Panc1 (cell line): ENCODE data around the gene SMAD3. TPM values are rescaled to one million over a fixed set of nuclear protein-coding genes. Genes with fewer than 3 reads are reported as not detected.

Source experiments
- ATAC-seq: fragments of 200-7000 bp; cut with Tn5 transposase; 2 replicates; pipeline ENCODE4 v1.9.1; 2020; ENCODE audit warnings: mild to moderate bottlenecking, moderate library complexity
- BruUV-seq: library from RNA; stranded (reverse); fragments of 400-500 nt; replicated peaks from 2 replicates; lab custom pipeline; 2021; lab: Mats Ljungman, UMichigan
- CTCF ChIA-PET: fragments of 300-600 bp; sonication (Branson Sonifier 250); formaldehyde crosslinking; loops from one replicate; lab custom pipeline; 2022; ENCODE audit warnings: antibody characterized with exemption; lab: Charles Lee
- POLR2A ChIA-PET: fragments of 300-600 bp; sonication (Branson Sonifier 250); formaldehyde crosslinking; loops from one replicate; lab custom pipeline; 2022; ENCODE audit warnings: antibody characterized with exemption; lab: Charles Lee
- DNase-seq: peaks from one replicate; pipeline ENCODE4 v3.0.0-alpha.2; 2010; ENCODE audit warnings: low read depth, low spot score
- H3K27ac ChIP-seq: 2 replicates; pipeline ENCODE4 v1.5.1; 2011; ENCODE audit warnings: mild to moderate bottlenecking, low read length, inconsistent platforms
- H3K27me3 ChIP-seq: fragments of 200-500 bp; sonication (Bioruptor generic); 2 replicates; pipeline ENCODE4 v1.6.0; 2014; ENCODE audit warnings: low read length, inconsistent platforms; ENCODE audit not compliant: control insufficient read depth, insufficient read depth
- H3K36me3 ChIP-seq: fragments of 200-500 bp; sonication (Bioruptor generic); 2 replicates; pipeline ENCODE4 v1.5.1; 2014; ENCODE audit warnings: inconsistent platforms, mild to moderate bottlenecking, low read length, moderate library complexity; ENCODE audit not compliant: control insufficient read depth, insufficient read depth
- H3K4me1 ChIP-seq: 2 replicates; pipeline ENCODE4 v1.5.1; 2011; ENCODE audit warnings: inconsistent platforms, mild to moderate bottlenecking, low read length, moderate library complexity; ENCODE audit not compliant: control insufficient read depth, insufficient read depth
- H3K4me3 ChIP-seq, 2 experiments: 2 replicates each; pipeline ENCODE4 v1.5.1; 2011 to 2012; ENCODE audit warnings: low read depth in 2 of 2, low read length in 2 of 2, mild to moderate bottlenecking in 2 of 2, inconsistent platforms in 1 of 2, moderate library complexity in 1 of 2
- H3K9me3 ChIP-seq: fragments of 200-500 bp; sonication (Bioruptor generic); 2 replicates; pipeline ENCODE4 v1.5.1; 2014; ENCODE audit warnings: low read depth, mild to moderate bottlenecking, inconsistent platforms, low read length, moderate library complexity; ENCODE audit not compliant: control insufficient read depth, insufficient read depth
- POLR2AphosphoS5 ChIP-seq: IDR thresholded peaks from 2 replicates; pipeline ENCODE4 v1.6.1; 2012; ENCODE audit warnings: mild to moderate bottlenecking, low read depth, low read length, moderate library complexity
- SIN3A ChIP-seq: IDR thresholded peaks from 2 replicates; pipeline ENCODE4 v1.6.1; 2012; ENCODE audit warnings: low read depth, mild to moderate bottlenecking, low read length, moderate library complexity, borderline replicate concordance; ENCODE audit not compliant: insufficient read depth
- TCF7L2 ChIP-seq: IDR thresholded peaks from 2 replicates; pipeline ENCODE4 v1.6.1; 2011; ENCODE audit warnings: mild to moderate bottlenecking, low read depth, low read length, inconsistent platforms
- in situ Hi-C: cut with HindIII; loops from 2 replicates; pipeline ENCODE4 v1.10.0; 2016; ENCODE audit warnings: low sequenced_read_pairs, low pct_unique_long_range_greater_than_20kb
- intact Hi-C: fragments of 100-400 bp; cut with micrococcal nuclease; formaldehyde crosslinking; loops from one replicate; pipeline ENCODE4 v1.10.0; 2022; ENCODE audit not compliant: unreplicated experiment
- total RNA-seq: library from RNA; stranded (reverse); gene quantifications from one replicate; pipeline ENCODE4 v1.2.1, GENCODE V29; 2021; ENCODE audit not compliant: unreplicated experiment
- TF ChIP-seq, protein P1 (sequence below): fragments of 450-650 bp; IDR thresholded peaks from 2 replicates; pipeline ENCODE4 v1.5.1; 2017; ENCODE audit warnings: mild to moderate bottlenecking
- TF ChIP-seq, protein P2 (sequence below), 2 experiments: IDR thresholded peaks; 2 replicates each; pipeline ENCODE4 v1.6.1; 2011 to 2012; ENCODE audit warnings: low read depth in 2 of 2, control low read depth in 1 of 2, low read length in 1 of 2, mild to moderate bottlenecking in 1 of 2, moderate library complexity in 1 of 2; ENCODE audit not compliant: insufficient read depth in 1 of 2

The SMAD3 gene
- total RNA-seq, 1 experiment from 2014 or later, result 394 TPM

DNA sequence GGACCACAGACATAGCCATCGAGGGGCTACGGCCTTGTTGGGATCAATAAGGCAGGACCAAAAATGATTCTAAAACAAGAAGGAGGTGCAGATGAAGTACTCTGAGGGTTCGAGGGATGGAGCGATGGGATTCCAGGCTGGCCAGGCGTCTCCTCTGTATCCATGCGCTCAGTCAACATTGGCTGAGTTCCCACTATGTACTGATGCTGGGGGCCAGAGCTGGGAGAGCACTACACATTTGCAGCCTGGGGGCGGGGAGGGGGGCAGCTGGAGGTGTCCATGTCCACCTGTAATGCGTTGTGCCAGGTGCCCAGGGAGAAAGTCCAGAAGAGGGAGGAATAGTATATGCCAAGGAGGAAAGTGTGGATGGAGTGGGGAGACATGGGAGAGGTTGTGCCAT is 107.6 kb downstream of the SMAD3 start:
- no peak for ATAC-seq
- CTCF ChIA-PET, result no interaction called here
- TF ChIP-seq, protein P1, sequence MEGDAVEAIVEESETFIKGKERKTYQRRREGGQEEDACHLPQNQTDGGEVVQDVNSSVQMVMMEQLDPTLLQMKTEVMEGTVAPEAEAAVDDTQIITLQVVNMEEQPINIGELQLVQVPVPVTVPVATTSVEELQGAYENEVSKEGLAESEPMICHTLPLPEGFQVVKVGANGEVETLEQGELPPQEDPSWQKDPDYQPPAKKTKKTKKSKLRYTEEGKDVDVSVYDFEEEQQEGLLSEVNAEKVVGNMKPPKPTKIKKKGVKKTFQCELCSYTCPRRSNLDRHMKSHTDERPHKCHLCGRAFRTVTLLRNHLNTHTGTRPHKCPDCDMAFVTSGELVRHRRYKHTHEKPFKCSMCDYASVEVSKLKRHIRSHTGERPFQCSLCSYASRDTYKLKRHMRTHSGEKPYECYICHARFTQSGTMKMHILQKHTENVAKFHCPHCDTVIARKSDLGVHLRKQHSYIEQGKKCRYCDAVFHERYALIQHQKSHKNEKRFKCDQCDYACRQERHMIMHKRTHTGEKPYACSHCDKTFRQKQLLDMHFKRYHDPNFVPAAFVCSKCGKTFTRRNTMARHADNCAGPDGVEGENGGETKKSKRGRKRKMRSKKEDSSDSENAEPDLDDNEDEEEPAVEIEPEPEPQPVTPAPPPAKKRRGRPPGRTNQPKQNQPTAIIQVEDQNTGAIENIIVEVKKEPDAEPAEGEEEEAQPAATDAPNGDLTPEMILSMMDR, result no peak
- TF ChIP-seq SIN3A, result no peak
- no peak for TF ChIP-seq TCF7L2
- no peak for TF ChIP-seq POLR2AphosphoS5
- TF ChIP-seq, protein P2, sequence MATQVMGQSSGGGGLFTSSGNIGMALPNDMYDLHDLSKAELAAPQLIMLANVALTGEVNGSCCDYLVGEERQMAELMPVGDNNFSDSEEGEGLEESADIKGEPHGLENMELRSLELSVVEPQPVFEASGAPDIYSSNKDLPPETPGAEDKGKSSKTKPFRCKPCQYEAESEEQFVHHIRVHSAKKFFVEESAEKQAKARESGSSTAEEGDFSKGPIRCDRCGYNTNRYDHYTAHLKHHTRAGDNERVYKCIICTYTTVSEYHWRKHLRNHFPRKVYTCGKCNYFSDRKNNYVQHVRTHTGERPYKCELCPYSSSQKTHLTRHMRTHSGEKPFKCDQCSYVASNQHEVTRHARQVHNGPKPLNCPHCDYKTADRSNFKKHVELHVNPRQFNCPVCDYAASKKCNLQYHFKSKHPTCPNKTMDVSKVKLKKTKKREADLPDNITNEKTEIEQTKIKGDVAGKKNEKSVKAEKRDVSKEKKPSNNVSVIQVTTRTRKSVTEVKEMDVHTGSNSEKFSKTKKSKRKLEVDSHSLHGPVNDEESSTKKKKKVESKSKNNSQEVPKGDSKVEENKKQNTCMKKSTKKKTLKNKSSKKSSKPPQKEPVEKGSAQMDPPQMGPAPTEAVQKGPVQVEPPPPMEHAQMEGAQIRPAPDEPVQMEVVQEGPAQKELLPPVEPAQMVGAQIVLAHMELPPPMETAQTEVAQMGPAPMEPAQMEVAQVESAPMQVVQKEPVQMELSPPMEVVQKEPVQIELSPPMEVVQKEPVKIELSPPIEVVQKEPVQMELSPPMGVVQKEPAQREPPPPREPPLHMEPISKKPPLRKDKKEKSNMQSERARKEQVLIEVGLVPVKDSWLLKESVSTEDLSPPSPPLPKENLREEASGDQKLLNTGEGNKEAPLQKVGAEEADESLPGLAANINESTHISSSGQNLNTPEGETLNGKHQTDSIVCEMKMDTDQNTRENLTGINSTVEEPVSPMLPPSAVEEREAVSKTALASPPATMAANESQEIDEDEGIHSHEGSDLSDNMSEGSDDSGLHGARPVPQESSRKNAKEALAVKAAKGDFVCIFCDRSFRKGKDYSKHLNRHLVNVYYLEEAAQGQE (IDR thresholded peaks at IDR 0.05; ENCODE audit: insufficient read depth in 1 of 2, low read depth in 2 of 2, low read length in 1 of 2), result no peak
- Histone ChIP-seq H3K4me3 (no peak overlapping the region), H3K27me3 (no peaks in the 10 kb centered on the region), H3K36me3 (peaks cover 40% of the 10 kb centered on the region), H3K27ac (peak overlapping the region; percentile 94), H3K4me1 (peaks cover 100% of the 10 kb centered on the region), H3K9me3 (no peaks in the 10 kb centered on the region)
- in situ Hi-C loops (no loop called here), intact Hi-C loops (no loop called here)
- POLR2A ChIA-PET, result no interaction called here
- no peak for DNase-seq
- no TSS peak for BruUV-seq

DNA sequence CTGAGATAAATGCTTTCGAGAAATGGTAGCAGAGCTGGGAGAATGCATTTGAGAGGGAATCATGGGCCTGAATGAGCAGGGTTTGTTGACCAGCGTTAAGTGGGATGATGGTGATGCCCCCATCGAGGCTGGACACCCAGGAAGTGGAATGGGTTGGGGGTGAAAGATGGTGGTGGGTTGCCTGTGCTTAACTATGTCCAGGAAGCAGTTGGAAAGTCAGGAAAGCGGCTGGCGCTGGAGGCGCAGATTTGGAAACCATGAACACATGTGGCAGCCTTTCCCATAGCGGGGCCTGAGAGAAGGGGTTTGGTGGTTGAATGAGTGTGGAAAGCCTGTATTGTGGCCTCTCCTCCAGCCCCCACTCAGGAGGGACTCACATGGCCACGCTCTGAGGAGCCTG is 108.4 kb downstream of the SMAD3 start:
- Histone ChIP-seq H3K27me3 (no peaks in the 10 kb centered on the region), H3K4me1 (peaks cover 100% of the 10 kb centered on the region), H3K36me3 (peaks cover 40% of the 10 kb centered on the region), H3K27ac (peak overlapping the region; percentile 94), H3K9me3 (no peaks in the 10 kb centered on the region), H3K4me3 (no peak overlapping the region)
- no peak for DNase-seq
- in situ Hi-C loops, result no loop called here
- BruUV-seq, result no TSS peak
- CTCF ChIA-PET, result no interaction called here
- intact Hi-C loops, result no loop called here
- TF ChIP-seq, protein P1, result no peak
- no peak for TF ChIP-seq SIN3A
- POLR2A ChIA-PET, result interaction anchor here (0.5 to 0.6 kb wide), 2 partner anchors 48 to 127 kb away, joined by 3 to 4 read pairs; no protein-coding TSS in a partner anchor
- no peak for ATAC-seq
